GM19463 (cell line): ENCODE results near the gene GOLGA6L1.
"Not testable (repeated sequence)": the region's sequence is repeated elsewhere in the genome, so short reads cannot be mapped to it uniquely, and the experiment has no call there.

Source experiments
- ATAC-seq: cut with Tn5 transposase; IDR thresholded peaks from one replicate; pipeline ENCODE4 v1.9.1; 2021; ENCODE audit warnings: mild to moderate bottlenecking, moderate library complexity; ENCODE audit not compliant: unreplicated experiment

Gene GOLGA6L1

GRCh38 chr15:23136722-23137121 lies at the start of gene GOLGA6L1:
GOLGA6L1 (minus strand) TSS chr15:23136822; CDS start chr15:23136731, 91 bp downstream.
- ATAC-seq, result not testable (repeated sequence)

- not testable (repeated sequence) for ATAC-seq
These were observed 44.6 kb upstream of the GOLGA6L1 start for GRCh38 chr15:23181201-23181600.

- not testable (repeated sequence) for ATAC-seq
These were observed 43.9 kb upstream of the GOLGA6L1 start for GRCh38 chr15:23180547-23180927.

- ATAC-seq, result not testable (repeated sequence)
These were observed 43.3 kb upstream of the GOLGA6L1 start for GRCh38 chr15:23179768-23180546.

- not testable (repeated sequence) for ATAC-seq
These were observed 40.1 kb upstream of the GOLGA6L1 start for GRCh38 chr15:23176683-23177082.

GRCh38 chr15:23175606-23176005 lies 39.0 kb upstream of the GOLGA6L1 start:
- ATAC-seq, result not testable (repeated sequence)

- not testable (repeated sequence) for ATAC-seq
These were observed 38.1 kb upstream of the GOLGA6L1 start for GRCh38 chr15:23174609-23175140.

GRCh38 chr15:23132787-23133186 lies 3.8 kb downstream of the GOLGA6L1 start:
- not testable (repeated sequence) for ATAC-seq

GRCh38 chr15:23118208-23118607 lies 18.4 kb downstream of the GOLGA6L1 start:
- no peak for ATAC-seq

GRCh38 chr15:23095796-23096195 lies 40.8 kb downstream of the GOLGA6L1 start:
- no peak for ATAC-seq

GRCh38 chr15:23083115-23083514 lies 53.5 kb downstream of the GOLGA6L1 start:
- no peak for ATAC-seq

- ATAC-seq, result not testable (repeated sequence)
These were observed 54.5 kb downstream of the GOLGA6L1 start for GRCh38 chr15:23081996-23082737.

- ATAC-seq, result no peak
These were observed 55.4 kb downstream of the GOLGA6L1 start for GRCh38 chr15:23081271-23081670.

- ATAC-seq, result no peak
These were observed 56.9 kb downstream of the GOLGA6L1 start for GRCh38 chr15:23079766-23080165.
